T1000 (cell line): ENCODE measurements around the gene GBP5.
"Not testable (repeated sequence)": the region's sequence is repeated elsewhere in the genome, so short reads cannot be mapped to it uniquely, and the experiment has no call there.

Experiments used
- DNase-seq: peaks from one replicate; lab custom pipeline; 2025; ENCODE audit warnings: mixed read lengths; lab: John Stamatoyannopoulos, UW

The GBP5 gene

GRCh38 chr1:89272269-89273041 is at the start of gene GBP5:
Gene GBP5 (minus strand): TSS chr1:89272860. CDS start chr1:89269555, 3,305 bp downstream.
- DNase-seq = not testable (repeated sequence)

GRCh38 chr1:89322402-89322801 is 49.7 kb upstream of the GBP5 start:
- DNase-seq = no peak

- DNase-seq = no peak
These were observed 39.9 kb upstream of the GBP5 start for GRCh38 chr1:89312572-89312971.

- DNase-seq = no peak
These were observed 39.1 kb upstream of the GBP5 start for GRCh38 chr1:89311757-89312156.

- DNase-seq = no peak
These were observed 38.3 kb upstream of the GBP5 start for GRCh38 chr1:89310976-89311375.

- no peak for DNase-seq
These were observed 37.8 kb upstream of the GBP5 start for GRCh38 chr1:89310505-89310904.

- DNase-seq = no peak
These were observed 37.2 kb upstream of the GBP5 start for GRCh38 chr1:89309828-89310227.

GRCh38 chr1:89306273-89306672 is 33.6 kb upstream of the GBP5 start:
- no peak for DNase-seq

GRCh38 chr1:89305493-89305892 is 32.8 kb upstream of the GBP5 start:
- no peak for DNase-seq

- no peak for DNase-seq
These were observed 32.0 kb upstream of the GBP5 start for GRCh38 chr1:89304572-89305230.

GRCh38 chr1:89302697-89303332 is 30.2 kb upstream of the GBP5 start:
- DNase-seq = no peak

- DNase-seq = not testable (repeated sequence)
These were observed 27.2 kb upstream of the GBP5 start for GRCh38 chr1:89299739-89300463.

GRCh38 chr1:89298461-89298860 is 25.8 kb upstream of the GBP5 start:
- DNase-seq = no peak

- no peak for DNase-seq
These were observed 22.5 kb upstream of the GBP5 start for GRCh38 chr1:89295187-89295586.

- DNase-seq = no peak
These were observed 18.6 kb upstream of the GBP5 start for GRCh38 chr1:89291276-89291675.

GRCh38 chr1:89288051-89288340 is 15.3 kb upstream of the GBP5 start:
- DNase-seq = no peak

GRCh38 chr1:89287181-89288050 is 14.8 kb upstream of the GBP5 start:
- DNase-seq = no peak

- DNase-seq = no peak
These were observed 14.0 kb upstream of the GBP5 start for GRCh38 chr1:89286549-89287180.

GRCh38 chr1:89285745-89286380 is 13.2 kb upstream of the GBP5 start:
- no peak for DNase-seq

- DNase-seq = not testable (repeated sequence)
These were observed 11.6 kb upstream of the GBP5 start for GRCh38 chr1:89284078-89284763.
